MG63 (cell line): ENCODE measurements around the gene KIRREL3. TPM values are rescaled to one million over a fixed set of nuclear protein-coding genes. Genes with fewer than 3 reads are reported as not detected.

Source experiments
- DNase-seq: peaks from one replicate; pipeline ENCODE4 v3.0.0-alpha.2; 2020
- H3K27me3 ChIP-seq: fragments of 250-450 bp; sonication (Bioruptor Pico); 2 replicates; pipeline ENCODE4 v1.5.1; 2020; ENCODE audit warnings: mild to moderate bottlenecking, moderate library complexity
- H3K36me3 ChIP-seq: fragments of 250-450 bp; sonication (Bioruptor Pico); 2 replicates; pipeline ENCODE4 v1.5.1; 2020; ENCODE audit warnings: mild to moderate bottlenecking, moderate library complexity
- H3K4me3 ChIP-seq: fragments of 250-450 bp; sonication (Bioruptor Pico); 2 replicates; pipeline ENCODE4 v1.5.1; 2020; ENCODE audit warnings: mild to moderate bottlenecking, moderate library complexity
- H3K9me3 ChIP-seq: fragments of 250-450 bp; sonication (Bioruptor Pico); 2 replicates; pipeline ENCODE4 v1.5.1; 2020; ENCODE audit warnings: mild to moderate bottlenecking, moderate library complexity
- total RNA-seq: library from RNA; depleted of rRNA; stranded (reverse); fragments of >200 nt; shearing (Covaris generic); gene quantifications from 2 replicates; pipeline ENCODE4 v1.2.3, GENCODE V29; 2014; ENCODE audit warnings: low replicate concordance

KIRREL3 gene
- total RNA-seq, 1 experiment from 2014 or later = 11.7 TPM

DNA sequence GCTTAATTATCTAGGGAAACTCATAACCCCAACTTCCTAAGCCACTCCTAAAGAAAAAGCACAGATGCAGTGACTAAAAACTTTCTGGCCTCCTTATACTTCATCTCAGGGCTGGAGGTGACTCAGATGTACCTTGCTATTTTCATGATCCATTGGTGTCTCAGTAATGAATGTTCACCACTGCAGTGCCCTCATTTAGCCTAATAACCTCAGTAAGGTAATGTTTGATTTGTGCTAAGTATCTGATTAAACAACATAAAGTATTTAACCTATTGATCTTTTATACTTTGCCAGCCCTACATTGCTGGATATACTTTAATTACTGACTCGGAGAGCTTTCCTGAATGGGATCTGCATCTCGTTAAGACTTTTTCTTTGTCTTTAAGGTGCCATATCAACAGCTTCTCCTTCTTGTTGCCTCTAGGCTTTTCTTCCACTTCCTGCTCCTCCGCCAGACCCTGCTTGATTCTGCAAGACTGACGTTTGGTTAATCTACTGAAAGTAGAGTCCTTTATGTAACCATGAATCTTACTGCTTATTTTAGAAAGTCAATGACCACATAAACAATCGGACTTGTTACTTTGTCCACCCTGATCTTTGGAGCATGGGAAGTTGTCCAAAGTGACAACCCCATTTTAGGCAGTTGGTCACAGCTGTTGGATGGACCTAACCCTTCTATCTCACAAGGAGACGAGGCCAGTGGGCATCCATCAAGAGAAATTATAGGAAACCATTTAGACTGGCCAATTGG, 342.1 kb downstream of the KIRREL3 start:
- Histone ChIP-seq H3K9me3 (no peaks in the 10 kb centered on the region), H3K36me3 (no peaks in the 10 kb centered on the region), H3K27me3 (no peaks in the 10 kb centered on the region), H3K4me3 (no peak overlapping the region)
- no peak for DNase-seq

- no peaks in the 10 kb centered on the region for H3K9me3 ChIP-seq
- no peaks in the 10 kb centered on the region for H3K36me3 ChIP-seq
- no peak for DNase-seq
- H3K27me3 ChIP-seq = no peaks in the 10 kb centered on the region
- H3K4me3 ChIP-seq = no peak overlapping the region
These were observed 344.8 kb downstream of the KIRREL3 start for GRCh38 chr11:126655807-126656128.

DNA sequence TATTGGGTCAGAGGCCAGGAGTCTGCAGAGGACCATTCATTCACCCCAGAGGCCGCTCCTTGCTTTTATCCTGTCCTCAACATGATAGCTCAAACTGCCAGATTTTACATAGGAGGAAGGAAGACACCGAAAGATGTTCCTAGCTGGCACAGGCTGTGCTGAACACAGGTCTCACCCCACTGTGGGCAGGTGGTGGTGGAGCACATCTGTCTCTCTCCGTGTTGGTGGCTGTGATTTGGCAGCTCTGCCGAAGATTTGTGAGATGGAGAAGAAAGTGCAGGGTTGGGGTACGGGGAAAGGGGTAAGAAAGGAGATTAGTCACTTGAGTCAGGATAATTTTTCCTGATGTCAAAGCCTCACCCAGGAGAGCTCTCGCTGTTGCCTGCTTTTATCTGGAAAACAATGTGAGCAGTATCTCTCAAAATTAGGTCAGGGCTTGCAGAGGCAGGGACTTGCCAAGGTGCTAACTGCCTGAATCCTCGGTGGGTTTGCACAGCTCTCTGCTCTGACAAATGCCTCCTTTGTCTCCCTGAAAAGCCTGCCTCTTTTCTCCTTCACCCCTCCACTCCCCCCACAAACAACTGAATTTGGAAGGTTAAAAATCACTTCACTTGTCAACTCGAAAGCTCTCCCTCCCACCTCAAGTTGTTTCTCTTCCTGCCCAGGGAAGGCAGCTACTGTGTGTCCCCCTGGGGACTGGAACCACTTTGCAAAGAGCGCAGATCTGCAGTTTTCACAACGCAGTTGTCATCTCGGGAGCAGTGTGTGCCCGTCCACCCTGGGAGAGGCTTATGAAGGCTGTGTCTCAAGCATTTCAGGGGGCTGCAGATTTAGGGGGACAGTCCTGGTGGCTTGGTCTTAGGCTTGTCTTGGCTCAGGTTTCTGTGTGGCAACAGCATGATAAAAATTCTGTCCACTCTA, 345.4 kb downstream of the KIRREL3 start:
- Histone ChIP-seq H3K9me3 (no peaks in the 10 kb centered on the region), H3K4me3 (no peak overlapping the region), H3K27me3 (no peaks in the 10 kb centered on the region), H3K36me3 (no peaks in the 10 kb centered on the region)
- DNase-seq = no peak

DNA sequence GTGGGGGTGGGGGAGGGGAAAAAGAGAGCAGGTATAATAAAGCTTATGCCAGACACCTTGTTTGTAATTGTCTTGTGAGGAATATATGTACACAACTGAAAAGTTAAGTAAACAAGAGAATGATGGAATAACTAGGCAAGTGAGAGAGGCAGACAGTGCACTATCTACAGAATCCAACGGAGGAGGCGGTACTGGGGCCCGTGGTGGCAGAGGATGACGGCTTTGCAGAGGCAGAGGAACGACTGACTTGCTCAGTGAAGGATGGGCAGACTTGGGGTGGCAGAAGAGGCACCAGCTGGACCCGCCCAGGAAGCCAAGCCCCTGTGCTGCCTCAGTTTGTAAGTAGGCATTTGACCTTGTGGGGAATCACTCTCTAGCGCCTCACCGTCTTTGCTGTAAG, 347.5 kb downstream of the KIRREL3 start:
- no peak for DNase-seq
- Histone ChIP-seq H3K27me3 (no peaks in the 10 kb centered on the region), H3K4me3 (no peak overlapping the region), H3K9me3 (no peaks in the 10 kb centered on the region), H3K36me3 (no peaks in the 10 kb centered on the region)

DNA sequence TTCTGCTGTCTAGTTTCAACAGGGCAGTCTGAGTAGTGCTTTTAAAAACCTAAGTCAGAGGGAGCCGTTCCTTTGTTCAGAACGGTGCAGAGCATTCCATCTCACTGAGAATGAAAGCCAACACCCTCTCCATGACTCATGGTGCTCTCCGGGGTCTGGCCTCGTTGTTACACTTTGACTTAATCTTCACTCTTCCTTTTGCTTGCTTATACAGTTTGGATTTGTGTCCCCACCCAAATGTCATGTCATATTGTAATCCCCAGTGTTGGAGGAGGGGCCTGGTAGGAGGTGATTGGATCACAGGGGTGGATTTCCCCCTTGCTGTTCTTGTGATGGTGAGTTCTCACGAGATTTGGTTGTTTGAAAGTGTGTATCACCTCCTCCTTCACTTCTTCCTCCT, 352.8 kb downstream of the KIRREL3 start:
- no peaks in the 10 kb centered on the region for H3K9me3 ChIP-seq
- H3K27me3 ChIP-seq = no peaks in the 10 kb centered on the region
- DNase-seq = peak; percentile 77
- no peaks in the 10 kb centered on the region for H3K36me3 ChIP-seq
- H3K4me3 ChIP-seq = no peak overlapping the region

- Histone ChIP-seq H3K27me3 (no peaks in the 10 kb centered on the region), H3K4me3 (no peak overlapping the region), H3K36me3 (no peaks in the 10 kb centered on the region), H3K9me3 (no peaks in the 10 kb centered on the region)
- peak; percentile 69 for DNase-seq
These were observed 353.6 kb downstream of the KIRREL3 start for GRCh38 chr11:126646701-126647557.

DNA sequence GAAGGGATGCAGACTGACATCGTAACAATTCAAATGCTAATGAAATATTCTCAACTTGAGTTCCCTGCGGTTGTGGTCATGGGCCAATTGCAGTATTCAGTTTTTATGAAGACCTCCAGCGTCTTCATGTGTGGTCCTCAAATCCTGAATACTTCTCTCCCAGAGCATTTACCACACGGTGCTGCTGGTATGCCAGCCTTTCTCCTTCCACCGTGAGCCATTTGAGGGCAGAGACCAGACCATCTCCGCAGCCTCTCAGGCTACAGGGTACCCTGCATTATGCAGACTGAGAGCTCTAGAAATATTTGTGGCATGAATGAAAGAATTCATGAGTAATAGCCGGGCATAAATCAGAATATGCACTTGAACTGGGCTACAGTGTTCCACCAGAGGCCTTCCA, 355.4 kb downstream of the KIRREL3 start:
- H3K36me3 ChIP-seq = no peaks in the 10 kb centered on the region
- peak; percentile 38 for DNase-seq

GRCh38 chr11:126640186-126640585, 360.4 kb downstream of the KIRREL3 start:
- no peak overlapping the region for H3K4me3 ChIP-seq
- H3K36me3 ChIP-seq = no peaks in the 10 kb centered on the region
- H3K9me3 ChIP-seq = no peaks in the 10 kb centered on the region
- DNase-seq = no peak
- H3K27me3 ChIP-seq = no peaks in the 10 kb centered on the region

More for the DNA sequence above, 355.4 kb downstream of the KIRREL3 start:
- Histone ChIP-seq H3K9me3 (no peaks in the 10 kb centered on the region), H3K4me3 (no peak overlapping the region), H3K27me3 (no peaks in the 10 kb centered on the region)

DNA sequence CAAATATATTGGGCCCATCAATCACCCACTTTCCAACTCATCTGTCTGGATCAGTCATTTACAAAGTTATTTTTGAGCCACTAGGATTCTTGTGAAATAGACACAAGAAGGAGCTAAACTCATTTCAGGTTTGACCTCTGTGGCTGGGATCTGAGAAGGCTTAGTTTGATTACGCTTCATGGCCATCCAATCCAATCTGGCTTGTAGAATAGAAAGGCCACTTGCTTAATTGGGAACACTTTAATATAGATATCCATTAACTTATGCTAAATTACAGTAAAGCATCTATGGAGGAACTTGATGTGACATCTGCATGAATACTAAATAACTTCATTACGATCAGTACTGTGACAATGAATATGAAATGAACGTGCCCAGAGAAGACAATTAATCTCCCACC, 360.9 kb downstream of the KIRREL3 start:
- Histone ChIP-seq H3K4me3 (no peak overlapping the region), H3K27me3 (no peaks in the 10 kb centered on the region), H3K36me3 (no peaks in the 10 kb centered on the region), H3K9me3 (no peaks in the 10 kb centered on the region)
- no peak for DNase-seq

GRCh38 chr11:126638648-126639047, 361.9 kb downstream of the KIRREL3 start:
- no peaks in the 10 kb centered on the region for H3K9me3 ChIP-seq
- H3K36me3 ChIP-seq = no peaks in the 10 kb centered on the region
- no peak overlapping the region for H3K4me3 ChIP-seq
- no peak for DNase-seq
- no peaks in the 10 kb centered on the region for H3K27me3 ChIP-seq

GRCh38 chr11:126637795-126638175, 362.8 kb downstream of the KIRREL3 start:
- no peaks in the 10 kb centered on the region for H3K27me3 ChIP-seq
- no peaks in the 10 kb centered on the region for H3K9me3 ChIP-seq
- H3K36me3 ChIP-seq = no peaks in the 10 kb centered on the region
- DNase-seq = peak; percentile 92
- no peak overlapping the region for H3K4me3 ChIP-seq

DNA sequence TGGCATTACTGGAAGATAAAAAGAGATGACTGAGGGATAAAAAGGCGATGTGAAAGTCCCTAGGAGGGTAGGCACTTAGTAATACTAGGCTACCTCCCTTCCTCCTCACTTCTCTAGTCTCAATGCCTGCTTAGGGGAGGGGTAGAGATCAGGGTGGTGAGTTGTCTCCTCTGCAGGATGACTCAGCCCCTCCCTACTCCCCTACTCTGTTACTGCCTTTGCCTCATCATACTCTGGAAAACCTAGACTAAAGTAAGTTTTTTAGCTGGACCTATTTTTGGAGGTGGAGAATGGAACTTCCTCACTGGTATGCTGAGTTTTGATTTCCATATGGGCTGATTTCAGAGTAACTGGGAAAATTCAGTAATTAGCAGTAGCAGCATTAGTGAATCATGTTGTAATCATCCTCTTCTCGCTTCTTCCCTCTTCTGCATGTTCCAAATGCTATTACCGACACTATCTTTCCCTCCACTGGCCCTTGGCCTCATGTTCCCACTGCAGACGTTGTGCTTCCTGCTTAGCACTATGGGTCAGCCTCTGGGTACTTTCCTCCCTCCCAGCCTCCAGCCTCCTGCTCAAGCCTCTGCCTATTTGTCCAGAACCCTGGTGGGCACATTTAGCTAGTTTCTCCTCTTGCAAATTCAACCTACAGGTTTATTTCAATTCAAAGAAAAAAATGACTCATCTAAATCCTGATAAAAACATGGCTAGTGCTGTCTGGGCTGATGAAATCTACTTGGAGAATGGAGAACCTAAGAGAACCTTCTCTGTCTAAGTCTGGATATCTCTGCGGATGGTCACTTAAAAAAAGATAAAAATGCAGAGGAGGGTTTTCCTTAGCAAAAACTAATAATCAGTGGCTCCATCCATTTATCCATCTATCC, 363.4 kb downstream of the KIRREL3 start:
- H3K4me3 ChIP-seq = no peak overlapping the region

DNA sequence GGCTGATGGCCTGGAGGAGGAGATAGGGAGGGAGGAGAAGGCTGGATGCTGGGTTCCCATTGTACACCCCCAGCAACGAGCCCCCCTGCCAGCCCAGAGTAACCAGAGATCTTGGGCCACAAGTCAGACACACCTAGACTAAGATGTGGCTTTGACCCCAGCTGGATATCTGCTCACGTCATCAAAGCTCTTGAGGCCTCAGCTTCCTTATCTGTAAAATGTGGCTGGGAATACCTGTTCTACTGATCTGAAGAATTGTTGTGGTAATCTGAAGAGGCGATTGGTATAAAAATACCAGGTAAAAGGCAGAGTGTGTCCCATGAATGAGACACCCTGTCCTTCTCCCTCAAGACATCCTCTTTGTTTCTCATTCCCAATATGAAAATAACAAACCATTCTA, 365.1 kb downstream of the KIRREL3 start:
- Histone ChIP-seq H3K9me3 (no peaks in the 10 kb centered on the region), H3K27me3 (no peaks in the 10 kb centered on the region), H3K36me3 (no peaks in the 10 kb centered on the region), H3K4me3 (no peak overlapping the region)
- DNase-seq = no peak

More for the DNA sequence above, 363.4 kb downstream of the KIRREL3 start:
- no peaks in the 10 kb centered on the region for H3K9me3 ChIP-seq
- H3K36me3 ChIP-seq = no peaks in the 10 kb centered on the region
- H3K27me3 ChIP-seq = no peaks in the 10 kb centered on the region
- DNase-seq = peak; percentile 72

DNA sequence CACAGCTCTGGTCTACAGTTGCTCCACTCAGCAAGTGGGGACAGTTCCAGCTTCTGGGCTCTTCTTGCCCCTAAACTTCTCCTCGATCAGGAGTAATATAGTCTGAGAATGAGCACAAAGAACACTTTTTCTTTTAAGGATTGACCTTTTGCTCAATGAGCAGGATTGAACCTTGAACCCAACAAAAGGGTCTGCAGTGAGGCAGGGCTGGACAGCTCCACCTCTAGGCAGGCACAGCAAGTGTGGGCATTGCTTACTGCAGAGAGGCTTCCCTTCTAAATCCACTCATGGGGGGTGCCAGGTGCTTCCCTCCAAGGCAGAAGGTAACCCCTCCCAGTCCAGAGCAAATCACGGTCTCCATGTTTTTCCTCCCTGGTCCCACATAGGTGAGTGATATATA, 365.6 kb downstream of the KIRREL3 start:
- no peaks in the 10 kb centered on the region for H3K9me3 ChIP-seq
- DNase-seq = no peak
- H3K36me3 ChIP-seq = no peaks in the 10 kb centered on the region
- no peaks in the 10 kb centered on the region for H3K27me3 ChIP-seq
- H3K4me3 ChIP-seq = no peak overlapping the region

- H3K27me3 ChIP-seq = no peaks in the 10 kb centered on the region
- H3K9me3 ChIP-seq = no peaks in the 10 kb centered on the region
- DNase-seq = no peak
- H3K36me3 ChIP-seq = no peaks in the 10 kb centered on the region
- H3K4me3 ChIP-seq = no peak overlapping the region
These were observed 367.2 kb downstream of the KIRREL3 start for GRCh38 chr11:126633330-126633729.
